K562 (cell line): ENCODE results near the gene SMG1. TPM values are rescaled to one million over a fixed set of nuclear protein-coding genes. Genes with fewer than 3 reads are reported as not detected.

Source experiments
- C11orf30 ChIP-seq: fragments of 450-650 bp; IDR thresholded peaks from 2 replicates; pipeline ENCODE4 v1.6.1; 2016; ENCODE audit warnings: low read depth, mild to moderate bottlenecking
- CBX3 ChIP-seq, 2 experiments: IDR thresholded peaks; 1 replicate in 1 of 2; 2 replicates in 1 of 2; pipeline ENCODE4 v1.6.1; 2012; ENCODE audit warnings: inconsistent platforms in 2 of 2, low read length in 2 of 2, borderline replicate concordance in 1 of 2, control low read depth in 1 of 2
- CHD2 ChIP-seq: IDR thresholded peaks from 2 replicates; pipeline ENCODE4 v1.6.1; 2011; ENCODE audit warnings: low read depth, low read length
- CREBBP ChIP-seq: IDR thresholded peaks from one replicate; pipeline ENCODE4 v1.6.1; 2012; ENCODE audit warnings: low read depth, mild to moderate bottlenecking, control low read depth, inconsistent platforms, low read length
- E2F3 ChIP-seq: fragments of 250-450 bp; sonication (Bioruptor Pico); IDR thresholded peaks from 2 replicates; pipeline ENCODE4 v1.4.0; 2020; ENCODE audit warnings: mild to moderate bottlenecking
- FOXP1 ChIP-seq: sonication (generic); formaldehyde crosslinking; IDR thresholded peaks from 2 replicates; pipeline ENCODE4 v1.8.0; 2022; ENCODE audit warnings: mild to moderate bottlenecking, missing genetic modification reagents
- GABPB2 ChIP-seq: fragments of 250-450 bp; sonication (Bioruptor Pico); conservative IDR thresholded peaks from 2 replicates; pipeline ENCODE4 v1.5.1; 2021; ENCODE audit warnings: mild to moderate bottlenecking
- HDAC2 ChIP-seq: fragments of 450-650 bp; IDR thresholded peaks from 2 replicates; pipeline ENCODE4 v1.6.1; 2016; ENCODE audit warnings: mild to moderate bottlenecking
- HMGN3 ChIP-seq: IDR thresholded peaks from 2 replicates; pipeline ENCODE4 v1.6.1; 2011; ENCODE audit warnings: borderline replicate concordance, low read depth, mild to moderate bottlenecking, mixed read lengths, low read length; ENCODE audit not compliant: insufficient read length; ENCODE audit errors: extremely low read depth
- KLF1 ChIP-seq: fragments of 450-650 bp; IDR thresholded peaks from 2 replicates; pipeline ENCODE4 v1.6.1; 2016; ENCODE audit warnings: missing genetic modification characterization, missing compliant biosample characterization
- MTF1 ChIP-seq: fragments of 250-450 bp; sonication (Bioruptor Pico); IDR thresholded peaks from 2 replicates; pipeline ENCODE4 v1.9.0; 2021; ENCODE audit warnings: moderate library complexity, mild to moderate bottlenecking, inconsistent platforms, borderline replicate concordance
- MYBL2 ChIP-seq, 2 experiments: fragments of 450-650 bp in 1 of 2; sonication (generic) in 1 of 2; formaldehyde crosslinking in 1 of 2; IDR thresholded peaks; 2 replicates each; pipeline versions ENCODE4 v1.6.1 to v1.8.1; 2017 to 2022; ENCODE audit warnings: borderline replicate concordance in 1 of 2, inconsistent platforms in 1 of 2, low read depth in 1 of 2, mild to moderate bottlenecking in 1 of 2, missing genetic modification reagents in 1 of 2, moderate library complexity in 1 of 2
- NFE2 ChIP-seq: IDR thresholded peaks from 2 replicates; pipeline ENCODE4 v1.6.1; 2014; ENCODE audit warnings: antibody characterized with exemption, low read depth
- NFIC ChIP-seq: fragments of 450-650 bp; IDR thresholded peaks from 2 replicates; pipeline ENCODE4 v1.6.1; 2017; ENCODE audit warnings: mild to moderate bottlenecking, inconsistent platforms
- PBX2 ChIP-seq, 2 experiments: IDR thresholded peaks in 1 of 2; conservative IDR thresholded peaks in 1 of 2; 2 replicates each; pipeline ENCODE4 v1.6.1; 2016; ENCODE audit warnings: low read depth in 2 of 2, mild to moderate bottlenecking in 1 of 2, missing compliant biosample characterization in 1 of 2, missing genetic modification characterization in 1 of 2, moderate library complexity in 1 of 2
- PTBP1 ChIP-seq: fragments of 200-400 bp; formaldehyde crosslinking; IDR thresholded peaks from 2 replicates; pipeline ENCODE4 v1.6.1; 2017; ENCODE audit warnings: low read depth, low read length
- SMARCA4 ChIP-seq: fragments of 450-650 bp; IDR thresholded peaks from 2 replicates; pipeline ENCODE4 v1.6.1; 2016
- SMARCE1 ChIP-seq: fragments of 450-650 bp; IDR thresholded peaks from 2 replicates; pipeline ENCODE4 v1.7.1; 2016; ENCODE audit warnings: mild to moderate bottlenecking
- XRCC5 ChIP-seq: fragments of 200-400 bp; formaldehyde crosslinking; IDR thresholded peaks from 2 replicates; pipeline ENCODE4 v1.6.1; 2017; ENCODE audit warnings: low read depth, mild to moderate bottlenecking, low read length
- ZKSCAN3 ChIP-seq: fragments of 250-450 bp; sonication (Bioruptor Pico); IDR thresholded peaks from 2 replicates; pipeline ENCODE4 v1.4.0; 2020
- ZNF436 ChIP-seq: fragments of 250-450, 450-650 bp; sonication (Bioruptor Pico); formaldehyde crosslinking; IDR thresholded peaks from 2 replicates; pipeline ENCODE4 v1.7.0; 2020; ENCODE audit warnings: mild to moderate bottlenecking
- ZNF561 ChIP-seq: fragments of 450-650 bp; formaldehyde crosslinking; conservative IDR thresholded peaks from 2 replicates; pipeline ENCODE4 v1.4.0; 2020; ENCODE audit warnings: mild to moderate bottlenecking, moderate library complexity
- ZNF584 ChIP-seq: fragments of 200-800 bp; sonication (Bioruptor generic); IDR thresholded peaks from 2 replicates; pipeline ENCODE4 v1.6.1; 2016; ENCODE audit warnings: low read depth, mild to moderate bottlenecking, missing genetic modification characterization, missing compliant biosample characterization
- ZNF717 ChIP-seq: fragments of 250-450 bp; sonication (Bioruptor Pico); IDR thresholded peaks from 2 replicates; pipeline ENCODE4 v1.5.0; 2021
- polyA plus RNA-seq, 8 experiments: library from polyadenylated mRNA; depleted of rRNA in 4 of 8; stranded (reverse) in 5 of 8; unstranded in 3 of 8; fragments of >200 nt; fragmentation: Nextera tagmentation in 2 of 8; fragmentation: Illumina TruSeq in 1 of 8; extraction: Ambion mirVana in 2 of 8; extraction: Trizol in 1 of 8; gene quantifications; 2 replicates each; pipeline versions ENCODE4 v1.2.1 to v1.2.3, GENCODE V29; 2011 to 2014; ENCODE audit warnings: inconsistent platforms in 1 of 8, missing spikeins in 1 of 8
- total RNA-seq, 7 experiments: library from RNA; depleted of rRNA in 6 of 7; stranded (reverse); fragments of >200 nt in 6 of 7; fragmentation: Illumina TruSeq in 2 of 7; extraction: Trizol in 2 of 7; gene quantifications; 2 replicates each; pipeline versions ENCODE4 v1.2.1 to v1.2.3, GENCODE V29; 2011 to 2021; ENCODE audit warnings: low replicate concordance in 1 of 7
- TF ChIP-seq, protein P1 (sequence below): fragments of 450-650 bp; IDR thresholded peaks from 2 replicates; pipeline ENCODE4 v1.7.0; 2016; ENCODE audit warnings: borderline replicate concordance

SMG1 gene
- total and polyA plus RNA-seq, 9 of the 15 experiments (the other 6 are each of a cell fraction or from before 2014, with no cell fraction given) = 3.4 to 54.8 (median 32.0) TPM

- no peak for TF ChIP-seq ZNF584 (CRISPR knock-in tag)
- TF ChIP-seq C11orf30 = peak; percentile 86
- TF ChIP-seq NFE2 = peak; percentile 89
- no peak for TF ChIP-seq HMGN3
- no peak for TF ChIP-seq E2F3 (CRISPR knock-in tag)
- peak; percentile 20; the same call in 1 of the 2 replicates for TF ChIP-seq SMARCA4
- no peak for TF ChIP-seq NFIC
- TF ChIP-seq ZNF717 (CRISPR knock-in tag) = no peak
- TF ChIP-seq CHD2 = no peak
- no peak for TF ChIP-seq PTBP1
- TF ChIP-seq, protein P1, sequence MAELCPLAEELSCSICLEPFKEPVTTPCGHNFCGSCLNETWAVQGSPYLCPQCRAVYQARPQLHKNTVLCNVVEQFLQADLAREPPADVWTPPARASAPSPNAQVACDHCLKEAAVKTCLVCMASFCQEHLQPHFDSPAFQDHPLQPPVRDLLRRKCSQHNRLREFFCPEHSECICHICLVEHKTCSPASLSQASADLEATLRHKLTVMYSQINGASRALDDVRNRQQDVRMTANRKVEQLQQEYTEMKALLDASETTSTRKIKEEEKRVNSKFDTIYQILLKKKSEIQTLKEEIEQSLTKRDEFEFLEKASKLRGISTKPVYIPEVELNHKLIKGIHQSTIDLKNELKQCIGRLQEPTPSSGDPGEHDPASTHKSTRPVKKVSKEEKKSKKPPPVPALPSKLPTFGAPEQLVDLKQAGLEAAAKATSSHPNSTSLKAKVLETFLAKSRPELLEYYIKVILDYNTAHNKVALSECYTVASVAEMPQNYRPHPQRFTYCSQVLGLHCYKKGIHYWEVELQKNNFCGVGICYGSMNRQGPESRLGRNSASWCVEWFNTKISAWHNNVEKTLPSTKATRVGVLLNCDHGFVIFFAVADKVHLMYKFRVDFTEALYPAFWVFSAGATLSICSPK = no peak
- TF ChIP-seq KLF1 (tag) = no peak
- no peak for TF ChIP-seq XRCC5
- TF ChIP-seq PBX2 (CRISPR knock-in tag; IDR thresholded peaks at IDR 0.05; ENCODE audit: low read depth) = no peak
- peak; percentile 47 for TF ChIP-seq PBX2 (tag; conservative IDR thresholded peaks at IDR 0.05; ENCODE audit: low read depth)
- TF ChIP-seq ZNF436 (CRISPR knock-in tag) = no peak
- no peak for TF ChIP-seq CREBBP
- no peak for TF ChIP-seq MTF1 (CRISPR knock-in tag)
- TF ChIP-seq MYBL2 (IDR thresholded peaks at IDR 0.05; ENCODE audit: low read depth) = peak; percentile 65; the same call in 1 of the 2 replicates
- TF ChIP-seq MYBL2 (CRISPR knock-in tag; IDR thresholded peaks at IDR 0.05; ENCODE audit: borderline replicate concordance) = no peak
- TF ChIP-seq ZKSCAN3 (CRISPR knock-in tag) = no peak
- TF ChIP-seq SMARCE1 = 0 out of 2 replicates have a peak, but pooled peaks have one; percentile 11
- TF ChIP-seq GABPB2 (CRISPR knock-in tag) = no peak
- no peak for TF ChIP-seq CBX3 (IDR thresholded peaks at IDR 0.05; ENCODE audit: borderline replicate concordance in 1 of 2, low read length in 2 of 2)
- no peak for TF ChIP-seq FOXP1
- no peak for TF ChIP-seq ZNF561 (CRISPR knock-in tag)
- TF ChIP-seq HDAC2 = no peak
Observed at GRCh38 chr16:18803569-18804462, 122.4 kb downstream of the SMG1 start (continued).
